HCT116 (cell line): ENCODE data around the gene TUBA8.

Source experiments
- CTCF ChIP-seq, 3 experiments: fragments of 200-600 bp in 1 of 3; sonication (generic) in 1 of 3; IDR thresholded peaks in 2 of 3; conservative IDR thresholded peaks in 1 of 3; 2 replicates each; pipeline ENCODE4 v1.5.1; 2012 to 2017; ENCODE audit warnings: low read depth in 2 of 3, low read length in 2 of 3, antibody characterized with exemption in 1 of 3, borderline replicate concordance in 1 of 3, control low read depth in 1 of 3, mild to moderate bottlenecking in 1 of 3, mixed read lengths in 1 of 3, mixed run types in 1 of 3, moderate library complexity in 1 of 3; ENCODE audit not compliant: insufficient read depth in 1 of 3
- EGR1 ChIP-seq: IDR thresholded peaks from 2 replicates; pipeline ENCODE4 v1.6.1; 2012; ENCODE audit warnings: low read depth
- POLR2A ChIP-seq: IDR thresholded peaks from 2 replicates; pipeline ENCODE4 v1.7.0; 2011; ENCODE audit warnings: borderline replicate concordance; ENCODE audit not compliant: insufficient read depth, insufficient read length; ENCODE audit errors: extremely low read depth
- RAD21 ChIP-seq: IDR thresholded peaks from 2 replicates; pipeline ENCODE4 v1.6.1; 2012; ENCODE audit warnings: low read depth, mild to moderate bottlenecking
- SIN3A ChIP-seq: IDR thresholded peaks from 2 replicates; pipeline ENCODE4 v1.6.1; 2012; ENCODE audit warnings: low read depth
- ZBTB33 ChIP-seq: IDR thresholded peaks from 2 replicates; pipeline ENCODE4 v1.6.1; 2011; ENCODE audit warnings: mild to moderate bottlenecking, low read length, moderate library complexity; ENCODE audit not compliant: insufficient replicate concordance; ENCODE audit errors: extremely low read depth

GRCh38 chr22:18146389-18146753 is 35.8 kb downstream of the TUBA8 start:
- TF ChIP-seq POLR2A (no peak), RAD21 (no peak), CTCF (IDR thresholded peaks at IDR 0.05 in 2 of 3, conservative IDR thresholded peaks at IDR 0.05 in 1 of 3; ENCODE audit: borderline replicate concordance in 1 of 3, insufficient read depth in 1 of 3, low read depth in 2 of 3, low read length in 2 of 3) (no peak), ZBTB33 (no peak), EGR1 (no peak), SIN3A (no peak)
